HUDEP-2 (cell line): ENCODE results near the gene AHR.
"Not testable (repeated sequence)": the region's sequence is repeated elsewhere in the genome, so short reads cannot be mapped to it uniquely, and the experiment has no call there.

Experiments
- DNase-seq, 76 experiments: peaks; one replicate each; lab custom pipeline; 2025; ENCODE audit not compliant: unreplicated experiment in 76 of 76; lab: John Stamatoyannopoulos, UW

AHR gene

DNA sequence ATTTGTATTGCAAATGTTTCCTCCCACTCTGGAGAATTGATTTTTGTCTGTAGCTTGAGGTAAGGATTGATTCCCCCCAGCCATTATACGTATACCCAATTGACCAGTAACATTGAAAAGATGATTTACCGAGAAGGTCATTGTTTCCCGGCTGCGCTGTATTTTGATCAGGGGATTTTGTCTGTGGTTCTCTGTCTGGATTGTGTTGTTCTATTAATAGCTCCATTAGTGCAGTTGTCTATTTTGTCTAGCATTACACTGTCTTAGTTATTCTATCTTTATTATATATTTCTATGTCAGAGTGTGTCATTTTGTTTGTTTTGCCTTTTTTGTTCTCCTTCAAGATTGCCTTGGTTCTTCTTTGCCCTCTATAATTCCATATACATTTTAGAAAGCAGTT is 37.7 kb downstream of the AHR start:
- no peak for DNase-seq

DNA sequence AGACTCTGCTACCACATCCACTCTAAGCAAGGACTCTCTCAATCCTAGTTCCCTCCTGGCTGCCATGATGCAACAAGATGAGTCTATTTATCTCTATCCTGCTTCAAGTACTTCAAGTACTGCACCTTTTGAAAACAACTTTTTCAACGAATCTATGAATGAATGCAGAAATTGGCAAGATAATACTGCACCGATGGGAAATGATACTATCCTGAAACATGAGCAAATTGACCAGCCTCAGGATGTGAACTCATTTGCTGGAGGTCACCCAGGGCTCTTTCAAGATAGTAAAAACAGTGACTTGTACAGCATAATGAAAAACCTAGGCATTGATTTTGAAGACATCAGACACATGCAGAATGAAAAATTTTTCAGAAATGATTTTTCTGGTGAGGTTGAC is 40.7 kb downstream of the AHR start:
- DNase-seq, result no peak

DNA sequence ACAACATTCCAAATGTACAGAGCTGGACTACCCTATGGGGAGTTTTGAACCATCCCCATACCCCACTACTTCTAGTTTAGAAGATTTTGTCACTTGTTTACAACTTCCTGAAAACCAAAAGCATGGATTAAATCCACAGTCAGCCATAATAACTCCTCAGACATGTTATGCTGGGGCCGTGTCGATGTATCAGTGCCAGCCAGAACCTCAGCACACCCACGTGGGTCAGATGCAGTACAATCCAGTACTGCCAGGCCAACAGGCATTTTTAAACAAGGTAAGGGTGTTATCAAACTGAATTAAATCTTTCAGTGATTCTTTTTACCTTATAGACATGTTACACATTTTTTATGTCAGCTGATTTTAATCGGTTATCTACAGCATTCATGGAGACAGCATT is 41.5 kb downstream of the AHR start:
- no peak for DNase-seq

DNA sequence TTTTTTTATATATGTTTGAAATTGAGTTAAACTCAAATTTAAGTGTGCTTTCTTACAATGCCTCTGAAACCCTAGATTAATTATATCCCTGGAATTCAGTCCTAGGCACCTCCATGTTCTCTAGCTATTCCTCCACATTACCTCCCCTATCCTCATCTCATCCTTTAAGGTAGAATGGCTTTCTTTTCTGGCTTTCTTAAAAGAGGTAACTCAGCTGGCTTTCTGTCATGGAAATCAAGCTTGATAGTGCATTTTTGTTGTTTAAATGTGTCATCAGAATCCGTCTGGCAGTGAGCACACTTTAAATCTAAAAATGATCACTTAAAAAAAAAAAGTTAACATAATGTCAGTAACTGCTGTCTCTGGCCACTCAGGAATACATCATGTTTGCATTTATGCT is 42.2 kb downstream of the AHR start:
- no peak for DNase-seq

DNA sequence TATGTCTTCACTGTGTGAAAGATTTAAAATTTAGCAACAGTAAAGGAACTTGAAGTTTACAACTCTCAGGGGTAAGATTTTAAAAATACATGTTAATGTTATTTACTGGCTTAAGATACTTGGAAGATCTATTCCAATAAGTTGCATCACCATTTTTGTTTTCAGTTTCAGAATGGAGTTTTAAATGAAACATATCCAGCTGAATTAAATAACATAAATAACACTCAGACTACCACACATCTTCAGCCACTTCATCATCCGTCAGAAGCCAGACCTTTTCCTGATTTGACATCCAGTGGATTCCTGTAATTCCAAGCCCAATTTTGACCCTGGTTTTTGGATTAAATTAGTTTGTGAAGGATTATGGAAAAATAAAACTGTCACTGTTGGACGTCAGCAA is 44.3 kb downstream of the AHR start:
- no peak for DNase-seq

DNA sequence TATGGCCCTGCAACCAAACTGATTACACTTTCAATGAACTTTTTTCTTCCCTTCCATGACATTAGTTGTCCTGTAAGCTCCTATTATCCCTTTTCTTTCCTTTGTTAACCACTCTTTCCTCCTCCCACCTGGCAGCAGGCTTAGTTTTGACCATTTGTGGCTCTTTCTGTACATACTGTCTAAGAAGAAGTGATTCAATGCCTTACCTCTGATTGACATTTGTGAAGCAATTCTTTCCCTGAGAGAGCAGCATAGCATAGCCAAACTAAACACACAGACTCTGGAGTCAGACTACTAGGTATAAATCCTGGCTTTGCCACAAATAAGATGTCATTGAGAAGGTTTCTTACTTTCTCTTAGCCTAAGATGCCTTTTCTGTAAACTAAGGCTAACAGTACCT is 48.9 kb downstream of the AHR start:
- no peak for DNase-seq

DNA sequence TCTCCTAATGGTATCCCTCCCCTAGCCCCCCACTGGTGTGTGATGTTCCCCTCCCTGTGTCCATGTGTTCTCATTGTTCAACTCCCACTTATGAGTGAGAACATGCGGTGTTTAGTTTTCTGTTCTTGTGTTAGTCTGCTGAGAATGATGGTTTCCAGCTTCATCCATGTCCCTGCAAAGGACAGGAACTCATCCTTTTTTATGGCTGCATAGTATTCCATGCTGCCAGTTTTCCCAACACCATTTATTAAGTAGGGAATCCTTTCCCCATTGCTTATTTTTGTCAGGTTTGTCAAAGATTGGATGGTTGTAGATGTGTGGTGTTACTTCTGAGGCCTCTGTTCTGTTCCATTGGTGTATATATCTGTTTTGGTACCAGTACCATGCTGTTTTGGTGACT is 50.5 kb downstream of the AHR start:
- DNase-seq, result not testable (repeated sequence)

DNA sequence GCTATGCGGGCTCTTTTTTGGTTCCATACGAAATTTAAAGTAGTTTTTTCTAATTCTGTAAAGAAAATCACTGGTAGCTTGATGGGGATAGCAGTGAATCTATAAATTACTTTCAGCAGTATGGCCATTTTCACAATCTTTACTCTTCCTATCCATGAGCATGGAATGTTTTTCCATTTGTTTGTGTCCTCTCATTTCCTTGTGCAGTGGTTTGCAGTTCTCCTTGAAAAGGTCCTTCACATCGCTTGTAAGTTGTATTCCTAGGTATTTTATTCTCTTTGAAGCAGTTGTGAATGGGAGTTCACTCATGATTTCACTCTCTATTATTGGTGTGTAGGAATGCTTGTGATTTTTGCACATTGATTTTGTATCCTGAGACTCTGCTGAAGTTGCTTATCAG is 51.9 kb downstream of the AHR start:
- DNase-seq, result not testable (repeated sequence)

DNA sequence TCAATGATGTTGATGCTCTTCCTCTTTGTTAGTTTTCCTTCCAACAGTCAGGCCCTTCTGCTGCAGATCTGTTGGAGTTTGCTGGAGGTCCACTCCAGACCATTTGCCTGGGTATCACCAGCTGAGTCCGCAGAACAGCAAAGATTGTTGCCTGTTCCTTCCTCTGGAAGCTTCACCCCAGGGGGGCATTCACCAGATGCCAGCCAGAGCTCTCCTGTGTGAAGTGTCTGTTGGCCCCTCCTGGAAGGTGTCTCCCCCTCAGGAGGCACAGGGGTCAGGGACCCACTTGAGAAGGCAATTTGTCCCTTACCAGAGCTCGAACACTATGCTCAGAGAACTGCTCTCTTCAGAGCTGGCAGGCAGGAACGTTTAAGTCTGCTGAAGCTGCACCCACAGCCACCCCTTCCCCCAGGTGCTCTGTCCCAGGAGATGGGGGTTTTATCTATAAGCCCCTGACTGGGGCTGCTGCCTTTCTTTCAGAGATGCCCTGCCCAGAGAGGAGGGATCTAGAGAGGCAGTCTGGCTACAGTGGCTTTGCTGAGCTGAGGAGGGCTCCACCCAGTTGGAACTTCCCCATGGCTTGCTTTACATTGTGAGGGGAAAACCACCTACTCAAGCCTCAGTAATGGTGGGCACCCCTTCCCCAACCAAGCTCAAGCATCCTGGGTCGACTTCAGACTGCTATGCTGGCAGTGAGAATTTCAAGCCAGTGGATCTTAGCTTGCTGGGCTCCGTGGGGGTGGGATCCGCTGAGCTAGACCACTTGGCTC is 55.4 kb downstream of the AHR start:
- not testable (repeated sequence) for DNase-seq

DNA sequence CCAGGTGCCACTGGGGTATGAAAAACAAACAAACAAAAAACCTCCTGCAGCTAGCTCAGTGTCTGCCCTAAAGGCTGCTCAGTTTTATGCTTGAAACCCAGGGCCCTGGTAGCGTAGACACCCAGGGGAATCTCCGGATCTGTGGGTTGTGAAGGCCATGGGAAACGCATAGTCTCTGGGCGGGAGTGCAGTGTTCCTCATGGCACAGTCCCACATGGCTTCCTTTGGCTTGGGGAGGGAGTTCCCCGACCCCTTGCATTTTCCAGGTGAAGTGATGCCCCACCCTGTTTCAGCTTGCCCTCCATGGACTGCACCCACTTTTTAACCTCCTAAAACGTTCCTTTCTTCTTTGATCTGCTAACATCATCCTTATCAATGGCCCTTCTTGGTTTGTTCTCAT is 56.0 kb downstream of the AHR start:
- no peak for DNase-seq

DNA sequence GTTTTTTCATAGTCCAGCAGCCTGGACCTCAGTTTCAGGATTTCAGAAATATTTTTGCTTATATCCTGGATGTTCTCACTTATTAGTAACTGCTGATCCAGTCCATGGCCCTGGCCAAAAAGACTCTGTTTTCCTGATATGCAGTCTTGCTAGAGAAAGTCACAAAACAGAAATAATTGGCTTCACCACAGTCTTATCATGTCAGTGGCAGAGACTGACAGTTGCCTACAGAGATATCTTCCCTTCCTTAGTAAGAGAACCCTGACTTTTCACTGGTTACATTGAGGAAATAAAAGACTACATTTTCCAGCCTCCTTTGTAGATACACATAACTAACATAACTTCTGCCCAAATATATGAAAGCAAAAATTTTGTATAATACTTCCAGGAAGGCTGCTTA is 56.6 kb downstream of the AHR start:
- DNase-seq, result peak in 23 of 76 experiments; percentile 2 to 71 (median 28)

DNA sequence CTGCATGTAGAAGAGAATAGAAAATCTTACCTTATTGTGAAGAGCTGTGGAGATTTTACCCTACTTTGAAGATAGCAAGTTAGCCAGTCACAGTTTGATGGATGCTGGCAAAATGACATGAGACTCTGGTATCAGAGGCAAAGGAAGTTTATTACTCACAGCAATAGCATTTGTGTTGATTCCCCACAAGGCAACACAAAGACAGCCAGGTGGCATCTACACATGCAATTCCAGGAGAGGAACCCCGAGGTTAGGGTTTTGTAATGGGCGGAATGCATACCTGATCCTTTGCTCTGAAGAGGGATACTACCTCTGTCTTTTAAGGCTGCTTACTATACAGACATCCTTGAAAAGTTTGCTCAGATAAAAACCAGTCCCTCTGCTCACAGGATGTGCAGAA is 59.5 kb downstream of the AHR start:
- no peak for DNase-seq

DNA sequence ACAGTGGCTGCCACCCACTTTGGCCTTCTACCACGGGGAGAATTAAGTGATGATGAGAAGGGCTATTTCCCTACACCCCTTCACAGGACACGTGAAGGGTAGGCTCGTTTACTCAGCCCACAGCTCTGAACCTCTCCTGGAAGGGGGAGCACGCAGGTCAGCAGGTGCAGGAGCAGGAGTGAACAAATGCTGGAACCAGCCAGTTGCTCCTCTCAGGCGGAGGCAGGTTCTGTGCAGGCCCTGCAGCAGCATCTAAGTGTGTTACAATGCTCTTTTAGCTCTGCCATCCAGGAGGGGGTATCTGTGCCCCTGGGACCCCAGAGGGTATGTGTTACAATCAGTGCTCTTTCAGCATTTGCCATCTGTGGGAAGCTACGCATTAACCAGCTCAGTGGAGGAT is 61.2 kb downstream of the AHR start:
- no peak for DNase-seq

DNA sequence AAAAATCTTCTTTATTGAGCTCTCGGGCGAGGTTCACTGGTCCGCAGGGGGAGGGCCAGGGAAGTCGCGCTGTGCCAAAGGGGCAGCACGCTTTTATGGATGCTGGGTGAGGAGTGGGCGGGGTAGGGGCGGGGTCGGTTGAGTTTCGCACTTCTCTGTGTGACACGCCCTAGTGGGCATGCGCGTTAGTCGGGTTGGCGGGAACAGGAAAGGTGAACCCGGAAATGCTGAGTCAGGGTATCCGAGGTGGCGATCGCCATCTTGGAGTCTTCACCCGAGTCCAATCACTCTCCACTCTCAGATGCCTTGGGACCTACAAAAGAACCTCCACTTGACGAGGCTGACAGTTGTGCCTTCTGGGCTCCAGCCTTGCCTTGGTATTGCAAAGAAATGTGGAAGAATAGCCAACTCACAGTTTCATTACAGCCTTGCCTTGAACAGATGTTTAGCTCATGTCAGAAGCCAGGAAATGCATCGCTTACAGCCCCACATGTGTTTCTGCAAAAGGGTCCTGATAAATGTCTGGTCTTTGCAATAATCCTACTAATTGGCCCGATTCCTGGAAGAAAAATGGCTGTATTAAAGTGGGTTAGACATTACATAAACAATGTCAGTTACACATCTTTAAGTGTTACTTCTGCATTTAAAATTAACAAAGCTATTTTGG is 64.1 kb downstream of the AHR start:
- no peak for DNase-seq

DNA sequence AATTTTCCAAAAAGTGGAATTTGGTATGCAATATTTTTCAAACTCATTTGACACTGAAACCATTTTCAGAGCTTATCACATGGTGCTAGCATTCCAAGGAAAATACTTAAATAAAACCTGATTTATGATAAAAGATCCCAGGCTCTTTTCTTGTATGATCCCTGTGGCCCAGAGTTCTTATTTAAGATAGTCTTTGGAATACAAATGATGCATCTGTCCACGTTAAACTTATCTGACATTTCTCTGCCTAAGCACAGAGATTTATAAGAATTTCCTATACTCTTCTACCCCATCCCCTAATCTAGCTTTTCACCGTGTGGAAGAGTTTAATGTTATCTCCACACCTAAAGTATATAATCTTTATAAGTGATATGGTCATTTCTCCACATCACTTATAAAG is 66.2 kb downstream of the AHR start:
- DNase-seq, result no peak

DNA sequence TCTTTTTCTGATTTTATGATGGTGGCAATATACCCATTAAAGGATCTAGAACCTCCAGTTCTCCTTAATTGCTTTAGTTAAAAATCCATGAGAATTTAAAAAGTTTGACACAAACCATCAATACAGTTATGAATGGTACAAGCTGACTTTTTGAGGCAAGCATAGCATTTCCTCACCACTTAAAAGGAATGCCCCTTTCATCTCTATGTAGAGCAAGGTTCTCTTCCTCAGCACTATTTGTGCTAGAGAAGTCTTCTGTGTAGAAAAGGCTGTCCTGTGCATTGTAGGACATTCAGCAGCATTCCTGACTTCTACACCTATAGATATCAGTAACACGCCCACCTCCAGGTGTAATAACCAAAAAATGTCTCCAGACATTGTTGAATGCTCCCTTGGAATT is 67.3 kb downstream of the AHR start:
- no peak for DNase-seq

DNA sequence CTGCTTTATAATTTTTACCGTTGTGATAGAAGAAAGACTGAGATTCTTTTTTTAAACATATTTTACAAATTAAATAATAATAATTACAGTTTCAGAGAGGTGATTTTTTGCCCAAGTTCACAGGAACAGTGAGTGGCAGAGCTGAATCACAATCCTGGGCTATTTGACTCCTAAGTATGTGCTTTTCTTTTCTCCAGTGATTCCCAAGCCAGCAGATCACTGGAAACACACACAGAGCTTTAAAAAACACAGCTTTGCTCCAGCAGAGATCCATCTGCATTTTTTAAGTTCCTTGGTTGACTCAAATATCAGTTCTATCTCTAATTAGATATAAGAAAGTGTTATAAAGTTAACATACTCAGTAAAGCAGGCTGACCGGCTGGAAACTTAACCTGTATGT is 69.0 kb downstream of the AHR start:
- DNase-seq, result no peak

DNA sequence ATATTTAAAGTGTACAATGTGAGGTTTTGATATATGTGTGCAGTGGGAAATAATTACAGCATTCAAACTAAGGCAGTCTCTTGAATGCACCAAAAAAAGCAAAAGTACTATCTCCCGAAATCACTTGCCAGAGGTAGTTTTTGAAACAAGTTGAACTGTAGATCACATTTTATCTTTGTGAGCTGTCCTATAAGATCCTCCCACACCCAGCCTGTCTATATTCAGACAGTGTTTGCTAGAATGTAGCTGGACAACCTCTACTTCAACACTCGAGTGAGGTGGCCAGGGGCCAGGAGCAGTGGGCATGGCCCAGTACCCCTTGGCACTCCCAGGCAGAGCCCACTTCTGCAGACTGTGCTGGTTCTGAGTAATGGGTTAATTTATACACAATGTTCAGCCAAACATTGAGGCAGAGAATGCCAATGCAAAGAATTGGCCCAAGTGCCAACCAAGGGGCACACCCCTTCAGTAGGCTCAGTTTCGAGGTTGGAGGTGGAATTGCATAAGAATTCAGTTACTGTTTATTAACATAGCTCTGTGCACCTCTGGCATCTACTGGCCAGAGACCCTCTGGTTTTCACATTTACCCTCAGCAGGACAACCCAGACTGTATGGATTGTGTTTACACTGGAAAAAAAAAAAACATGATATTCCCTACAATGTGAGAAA is 70.5 kb downstream of the AHR start:
- peak in 7 of 76 experiments; percentile 7 to 41 (median 18) for DNase-seq

DNA sequence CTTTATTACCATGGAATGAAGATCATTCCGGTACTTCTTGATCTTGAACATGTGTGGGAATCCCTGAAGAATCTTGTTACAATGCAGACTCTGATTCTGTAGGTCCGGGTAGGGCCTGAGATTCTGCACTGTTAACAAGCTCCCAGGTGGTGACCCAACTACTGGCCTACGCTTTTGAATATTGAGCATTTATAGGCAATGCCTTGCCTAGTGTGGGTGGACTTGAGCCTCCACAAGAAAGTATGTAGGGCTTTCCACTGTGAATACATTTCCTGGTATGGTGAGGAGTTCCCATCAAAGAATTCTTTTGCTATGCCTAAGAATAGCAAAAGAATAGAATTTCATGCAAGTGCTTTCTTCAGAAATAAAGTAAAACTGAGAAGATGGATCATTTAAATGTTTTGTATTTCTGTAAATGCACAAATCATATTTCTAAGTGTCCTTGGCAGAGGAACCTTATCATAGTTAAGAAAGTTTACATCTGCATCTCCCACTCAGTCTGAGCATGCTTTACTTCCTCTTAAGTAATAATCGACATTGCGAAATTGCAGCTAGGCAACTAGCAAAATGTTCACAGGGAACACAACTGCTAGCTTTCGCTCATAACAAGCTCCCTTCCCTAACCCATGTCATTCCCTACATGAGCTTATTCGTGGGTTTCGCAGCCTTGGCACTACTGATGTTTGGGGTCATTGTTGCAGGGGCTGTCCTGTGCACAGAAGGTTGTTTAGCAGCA is 71.4 kb downstream of the AHR start:
- DNase-seq, result peak in 2 of 76 experiments; percentile 9 to 16

DNA sequence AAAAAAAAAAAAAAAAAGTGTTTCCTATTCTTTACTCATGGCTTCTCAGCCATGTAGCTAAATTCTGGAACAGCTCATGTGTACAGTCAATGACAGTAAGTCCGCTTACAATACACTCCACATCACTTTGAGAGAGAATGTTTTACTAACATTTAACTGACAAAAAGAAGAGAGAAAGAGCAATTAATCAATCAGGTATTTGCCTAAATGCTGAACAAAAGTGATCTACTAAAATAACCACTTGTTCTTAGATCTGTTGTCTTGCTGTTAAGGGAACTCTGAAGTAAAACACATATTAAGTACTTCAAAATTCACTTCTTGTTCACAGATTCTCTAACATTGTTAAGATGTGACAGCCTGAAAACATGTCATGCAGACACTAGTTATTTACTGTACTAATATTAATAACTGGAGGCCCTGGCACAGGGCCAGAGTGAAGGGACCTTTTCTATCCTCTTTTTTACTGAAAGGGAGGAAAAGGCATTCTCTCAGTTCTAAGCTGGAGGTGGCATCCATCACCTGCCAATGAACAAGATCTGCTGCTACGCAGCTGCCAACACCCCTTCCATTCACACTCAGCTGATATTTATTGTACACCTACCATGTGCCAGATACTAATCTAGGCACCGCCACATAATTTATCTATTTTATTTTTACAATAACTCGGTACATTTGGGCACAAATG is 72.6 kb downstream of the AHR start:
- no peak for DNase-seq
